Cardiac septum (tissue), 1 donor: Measurements from ENCODE around the gene POLD4. TPM values are rescaled to one million over a fixed set of nuclear protein-coding genes. Genes with fewer than 3 reads are reported as not detected.

Source experiments
- DNase-seq: peaks from one replicate; pipeline ENCODE4 v3.0.0-alpha.2; 2020; ENCODE audit warnings: low spot score
- intact Hi-C: fragments of 100-400 bp; cut with DNase I; formaldehyde crosslinking; loops from one replicate; pipeline ENCODE4 v1.14.0; 2022
- total RNA-seq: library from RNA; stranded (reverse); fragmentation: NEBNext Ultra II Directional; extraction: Animal tissue kit (Norgen Biotek cat#: 25700); gene quantifications from one replicate; pipeline ENCODE4 v1.2.1, GENCODE V29; 2021
- donor health status: DM: no; HTN: no; CAD: no.

POLD4 gene
- total RNA-seq, 1 donor from 2014 or later, result 61.6 TPM

GRCh38 chr11:67373648-67374570 is 20.6 kb upstream of the POLD4 start:
- intact Hi-C loops, result loop anchor here (1.0 kb wide), 1 partner anchor 20 kb away; no protein-coding TSS in a partner anchor
- DNase-seq, result peak; percentile 90

- intact Hi-C loops, result no loop called here
- DNase-seq, result peak; percentile 89
Observed at GRCh38 chr11:67372993-67373647, 19.8 kb upstream of the POLD4 start, which contains the start of gene CLCF1. Gene CLCF1, minus strand, starts transcription at chr11:67373598. Its CDS starts 59 bp downstream, at chr11:67373539.

GRCh38 chr11:67372321-67372992 is 19.1 kb upstream of the POLD4 start:
- intact Hi-C loops, result no loop called here
- DNase-seq, result no peak

DNA sequence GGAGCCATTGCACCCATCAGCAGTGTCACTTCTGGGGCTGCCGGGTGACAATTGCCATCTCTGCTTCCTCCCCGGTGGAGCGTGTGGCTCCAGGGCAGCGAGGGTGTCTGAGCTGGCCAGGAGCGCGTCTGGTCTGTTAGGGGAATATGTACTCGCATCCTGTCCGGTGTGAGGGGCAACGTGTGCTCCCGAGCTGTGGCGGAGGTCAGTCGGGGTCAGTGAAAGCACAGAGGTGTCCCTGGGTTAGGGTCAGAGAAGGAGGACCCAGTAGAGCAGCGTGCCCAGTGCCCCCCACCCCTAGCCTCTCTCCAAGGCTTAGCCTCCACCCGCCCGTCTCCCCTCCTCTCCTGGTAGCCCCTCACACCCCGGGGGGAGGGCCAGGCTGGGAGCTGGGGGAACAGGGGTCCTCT is 18.6 kb upstream of the POLD4 start:
- intact Hi-C loops, result no loop called here

GRCh38 chr11:67371189-67371910 is 18.0 kb upstream of the POLD4 start:
- intact Hi-C loops, result no loop called here
- no peak for DNase-seq

More for the DNA sequence above, 18.6 kb upstream of the POLD4 start:
- DNase-seq, result no peak

DNA sequence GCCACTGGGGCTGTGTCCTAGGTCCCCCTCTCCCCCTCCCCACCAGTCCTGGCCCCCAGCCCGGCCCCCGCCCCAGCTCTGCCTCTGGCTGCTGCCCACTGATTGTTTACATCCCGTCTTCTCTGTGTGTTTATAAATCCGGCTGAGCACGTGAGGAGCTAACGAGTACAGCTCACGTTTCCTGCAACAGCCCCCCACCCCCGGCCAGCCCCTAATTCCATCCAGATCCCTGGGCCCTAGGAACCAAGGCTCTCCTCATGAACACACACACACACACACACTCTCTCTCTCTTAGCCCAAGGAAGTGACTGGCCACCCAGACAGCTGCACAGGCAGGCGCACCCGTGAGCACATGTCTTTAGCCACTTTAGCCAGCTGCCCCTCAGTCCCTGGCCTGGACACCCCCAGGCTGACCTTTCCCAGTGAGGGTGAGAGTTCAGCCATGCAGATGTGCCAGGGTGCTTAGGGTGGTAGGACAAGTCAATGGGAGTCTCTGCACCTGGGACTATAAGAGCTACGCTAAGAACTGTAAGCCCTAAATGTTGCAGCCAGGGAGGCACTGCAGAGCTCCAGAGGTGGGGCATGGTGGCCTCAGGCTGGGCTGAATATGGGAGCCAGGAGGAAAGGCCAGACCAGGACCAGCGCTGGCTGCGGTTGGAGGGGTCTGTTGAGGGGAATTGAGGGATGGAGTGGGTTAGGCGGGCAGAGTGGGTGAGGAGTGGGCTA is 17.2 kb upstream of the POLD4 start:
- intact Hi-C loops, result no loop called here
- DNase-seq, result no peak

- intact Hi-C loops, result no loop called here
- DNase-seq, result no peak
Observed at GRCh38 chr11:67369801-67370284, 16.5 kb upstream of the POLD4 start.

GRCh38 chr11:67369275-67369674 is 15.9 kb upstream of the POLD4 start:
- intact Hi-C loops, result no loop called here
- DNase-seq, result no peak

DNA sequence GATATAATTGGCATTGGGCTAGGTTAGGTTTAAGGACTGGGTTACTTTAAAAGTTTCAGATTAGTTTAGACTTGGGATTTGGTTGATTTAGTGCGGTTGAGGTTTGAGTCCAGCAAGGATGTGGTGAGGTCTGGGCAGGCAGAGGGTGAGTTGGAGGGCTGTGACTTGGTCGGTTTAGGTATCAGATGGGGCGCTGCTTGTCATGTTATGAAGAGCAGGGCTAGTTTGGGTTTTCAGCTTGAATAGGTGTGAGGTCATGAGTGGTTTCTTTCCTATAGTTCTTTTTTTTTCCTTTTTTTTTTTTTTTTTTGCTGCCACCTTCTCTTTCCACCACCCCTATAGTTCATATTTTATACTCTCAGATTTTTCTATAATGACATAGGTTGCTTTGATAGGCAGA is 15.3 kb upstream of the POLD4 start:
- intact Hi-C loops, result no loop called here
- DNase-seq, result no peak

GRCh38 chr11:67367761-67368227 is 14.4 kb upstream of the POLD4 start:
- DNase-seq, result no peak
- intact Hi-C loops, result no loop called here

DNA sequence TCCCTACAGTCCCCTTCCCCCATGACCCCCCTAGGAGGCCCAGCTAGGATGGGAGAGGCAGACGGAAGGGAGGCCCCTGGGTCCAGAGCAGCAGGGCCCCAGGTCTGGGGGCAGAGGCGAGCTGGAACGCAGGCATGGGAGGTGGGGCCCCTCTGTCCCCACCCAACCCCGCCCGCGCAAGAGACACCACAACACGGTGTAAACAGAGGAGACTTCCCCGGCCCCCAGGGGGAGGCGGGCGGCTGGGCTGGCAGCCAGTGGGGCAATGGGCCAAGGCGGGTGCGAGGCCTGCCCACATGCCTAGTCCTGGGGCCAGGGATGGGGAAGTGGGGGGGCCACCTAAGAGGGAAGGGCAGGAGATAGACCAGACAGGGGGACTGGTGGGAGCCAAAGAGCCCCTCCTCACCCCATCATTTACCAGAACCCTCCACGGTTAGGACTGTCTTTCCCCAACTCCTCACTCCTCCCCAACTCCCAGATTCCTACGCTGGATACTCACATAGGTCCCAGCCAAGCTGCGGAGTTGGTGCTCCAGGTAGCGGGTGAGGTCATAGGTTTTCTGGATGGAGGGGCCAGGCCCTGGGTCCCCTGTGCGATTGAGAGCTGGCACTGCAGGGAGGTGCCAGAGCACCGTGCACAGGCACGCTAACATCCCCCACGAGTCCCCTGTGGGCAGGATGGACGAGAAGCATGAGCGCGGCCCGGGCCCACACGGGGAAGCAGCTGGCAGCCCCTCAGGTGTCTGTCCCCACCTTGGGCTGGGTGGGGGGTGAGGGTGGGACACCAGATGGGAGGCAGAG is 13.8 kb upstream of the POLD4 start:
- no peak for DNase-seq
- intact Hi-C loops, result no loop called here

DNA sequence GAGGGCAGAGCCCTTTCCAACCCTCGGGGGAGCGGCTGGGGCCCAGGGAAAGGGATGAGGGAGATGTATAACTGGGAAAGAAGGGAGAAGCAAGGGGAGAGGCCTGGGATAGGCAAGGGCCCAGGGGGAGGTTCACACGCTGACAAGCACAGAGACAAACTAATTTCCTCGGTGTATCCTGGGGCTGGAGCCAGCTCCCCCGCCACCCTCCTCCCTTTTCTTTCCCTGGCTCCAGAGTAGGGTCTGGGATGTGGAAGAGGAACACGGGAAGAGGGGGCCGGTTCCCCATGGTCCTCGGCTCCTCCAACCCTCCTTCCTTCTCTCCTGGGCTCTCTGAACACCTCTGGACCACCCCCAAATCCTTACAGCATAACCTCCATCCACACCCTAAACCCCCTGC is 13.2 kb upstream of the POLD4 start:
- intact Hi-C loops, result no loop called here
- DNase-seq, result no peak

GRCh38 chr11:67365736-67366444 is 12.5 kb upstream of the POLD4 start:
- no peak for DNase-seq
- intact Hi-C loops, result no loop called here

DNA sequence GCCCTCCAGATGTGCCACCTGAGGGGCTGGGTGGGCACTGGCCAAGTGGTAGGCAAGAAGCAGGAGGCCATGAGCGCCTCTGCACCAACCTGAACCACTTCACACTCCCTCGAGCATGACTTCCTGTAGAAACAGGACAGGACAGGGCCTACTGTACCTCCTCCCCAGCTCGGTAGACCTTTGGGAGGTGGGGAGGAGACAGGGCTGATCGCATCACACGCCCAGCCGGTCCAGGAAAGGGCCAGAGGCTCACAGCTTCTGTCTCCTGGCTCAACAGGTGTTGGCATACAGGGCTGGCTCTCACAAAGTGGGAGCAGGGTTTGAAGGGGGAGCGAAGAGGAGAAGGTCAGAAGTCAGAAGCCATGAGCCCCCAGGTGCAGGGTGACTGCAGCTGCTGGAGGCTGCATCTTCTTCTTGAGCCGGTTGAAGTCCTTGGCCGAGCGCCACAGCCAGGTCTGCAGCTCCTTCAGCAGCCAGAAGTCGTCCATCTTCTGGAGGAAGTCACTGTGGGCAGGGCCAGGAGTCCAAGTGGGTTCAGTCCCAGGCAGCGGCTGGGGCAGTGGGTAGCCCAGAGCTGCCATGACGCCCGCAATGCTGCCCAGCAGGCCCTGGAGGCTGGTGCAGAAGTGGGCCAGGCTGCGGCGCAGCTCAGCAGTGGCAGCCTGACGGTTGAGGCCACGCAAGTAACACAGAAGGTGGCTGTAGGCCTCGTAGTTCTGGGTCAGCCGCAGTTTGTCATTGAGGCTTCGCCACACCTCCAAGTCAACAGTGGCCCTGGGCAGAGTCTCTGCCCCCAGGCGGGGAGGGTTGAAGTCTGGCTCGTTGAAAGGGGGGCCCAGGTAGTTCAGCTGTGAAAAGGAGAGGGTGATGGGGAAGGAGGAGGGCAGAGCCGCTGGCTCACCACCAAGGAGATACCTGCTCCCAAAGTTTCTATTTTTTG is 11.7 kb upstream of the POLD4 start:
- intact Hi-C loops, result no loop called here
- no peak for DNase-seq

DNA sequence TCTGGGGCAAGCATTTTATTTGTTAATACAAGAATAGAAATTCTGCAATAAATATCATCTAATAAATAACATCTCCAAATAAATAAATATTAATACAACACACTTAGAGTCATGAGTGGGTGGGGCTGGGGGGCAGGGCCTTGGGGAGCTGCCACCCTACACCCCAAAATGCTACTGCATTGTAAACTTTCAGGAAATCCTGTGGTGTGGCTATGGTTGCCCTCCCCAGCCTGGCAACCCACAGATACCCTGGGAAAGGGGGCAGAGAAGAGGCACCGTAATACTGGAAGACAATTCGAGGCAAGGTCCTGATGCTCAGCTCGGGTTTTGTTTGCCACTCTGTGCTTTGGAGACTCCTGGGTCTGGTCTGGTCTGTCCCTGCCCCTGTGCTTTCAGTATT is 10.8 kb upstream of the POLD4 start:
- no peak for DNase-seq
- intact Hi-C loops, result no loop called here
